Subcutaneous abdominal adipose tissue (tissue), 5 donors: Measurements from ENCODE around the gene SF3B1.
"Not testable (repeated sequence)": the region's sequence is repeated elsewhere in the genome, so short reads cannot be mapped to it uniquely, and the experiment has no call there.

Experiments used
- H3K27ac ChIP-seq: one replicate; pipeline ENCODE4 v1.7.0; 2013; ENCODE audit warnings: low read depth, mild to moderate bottlenecking, inconsistent platforms, low read length, moderate library complexity
- H3K27me3 ChIP-seq, 5 donors: one replicate each; pipeline ENCODE4 v1.7.0; 2013; ENCODE audit warnings: low read length in 5 of 5, inconsistent platforms in 1 of 5; ENCODE audit not compliant: control insufficient read depth in 5 of 5, insufficient read depth in 4 of 5
- H3K36me3 ChIP-seq, 5 donors: one replicate each; pipeline ENCODE4 v1.7.0; 2013; ENCODE audit warnings: low read length in 5 of 5; ENCODE audit not compliant: control insufficient read depth in 5 of 5, insufficient read depth in 5 of 5
- H3K4me1 ChIP-seq, 5 donors: one replicate each; pipeline ENCODE4 v1.7.0; 2013; ENCODE audit warnings: low read length in 5 of 5, mild to moderate bottlenecking in 3 of 5, moderate library complexity in 1 of 5; ENCODE audit not compliant: control insufficient read depth in 5 of 5, insufficient read depth in 5 of 5
- H3K4me3 ChIP-seq, 5 donors: one replicate each; pipeline ENCODE4 v1.7.0; 2013; ENCODE audit warnings: low read length in 5 of 5, low read depth in 1 of 5
- H3K9ac ChIP-seq, 5 donors: one replicate each; pipeline ENCODE4 v1.7.0; 2013; ENCODE audit warnings: low read length in 5 of 5, mild to moderate bottlenecking in 4 of 5, moderate library complexity in 3 of 5
- H3K9me3 ChIP-seq, 5 donors: one replicate each; pipeline ENCODE4 v1.7.0; 2013; ENCODE audit warnings: low read length in 5 of 5; ENCODE audit not compliant: control insufficient read depth in 5 of 5
- donor health status: healthy.
- donor health status: healthy.
- donor health status: healthy.
- donor health status: healthy.
- donor health status: healthy.

SF3B1 gene

DNA sequence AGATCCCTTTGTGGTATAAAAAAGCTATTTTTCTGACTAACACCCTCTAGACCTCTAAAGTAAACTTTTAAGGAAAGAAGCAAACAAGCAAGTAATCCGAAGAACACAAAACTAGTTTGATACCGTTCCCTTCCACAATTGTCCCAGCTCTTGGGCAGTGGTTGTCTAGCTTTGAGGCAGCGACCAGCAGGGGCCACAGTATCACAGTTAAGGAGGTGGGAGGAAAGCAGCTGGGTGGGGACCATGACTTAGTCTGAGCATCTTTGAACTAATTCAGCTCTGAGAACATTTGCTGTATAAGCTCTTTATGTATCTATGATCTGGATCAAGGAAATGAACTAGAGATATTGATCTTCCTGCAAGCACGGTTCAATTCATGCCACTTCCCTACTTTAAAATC, 51.0 kb downstream of the SF3B1 start:
- Histone ChIP-seq H3K9me3 (no peaks in the 10 kb centered on the region), H3K27ac (no peak overlapping the region), H3K4me3 (no peak overlapping the region), H3K27me3 (no peaks in the 10 kb centered on the region), H3K4me1 (no peaks in the 10 kb centered on the region), H3K36me3 (no peaks in the 10 kb centered on the region), H3K9ac (no peak overlapping the region)

GRCh38 chr2:197381641-197382040, 53.2 kb downstream of the SF3B1 start:
- H3K27me3 ChIP-seq: no peaks in the 10 kb centered on the region
- H3K27ac ChIP-seq: no peak overlapping the region
- no peaks in the 10 kb centered on the region for H3K36me3 ChIP-seq
- H3K4me1 ChIP-seq: no peaks in the 10 kb centered on the region
- H3K9ac ChIP-seq: no peak overlapping the region
- H3K9me3 ChIP-seq: no peaks in the 10 kb centered on the region
- H3K4me3 ChIP-seq: no peak overlapping the region

DNA sequence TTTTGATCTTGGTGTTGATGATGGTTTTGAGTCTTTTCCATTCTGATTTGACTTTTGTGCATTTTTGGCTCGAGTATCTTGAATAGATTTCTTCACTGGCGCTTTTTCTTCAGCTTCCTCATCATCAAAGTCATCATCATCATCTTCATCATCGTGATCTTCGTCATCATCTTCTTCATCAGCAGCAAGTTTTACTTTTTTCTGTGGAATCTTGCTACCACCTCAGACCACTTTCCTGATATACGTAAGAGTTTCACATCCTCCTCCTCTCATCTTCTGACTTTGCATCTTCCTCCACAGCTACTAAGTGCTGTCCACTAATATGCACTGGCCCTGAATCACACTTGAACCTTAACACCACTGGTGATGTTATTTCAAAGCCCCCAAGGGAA, 54.9 kb downstream of the SF3B1 start:
- not testable (repeated sequence) for H3K4me1 ChIP-seq, H3K27ac ChIP-seq, H3K9ac ChIP-seq, H3K4me3 ChIP-seq, H3K9me3 ChIP-seq, H3K36me3 ChIP-seq, H3K27me3 ChIP-seq

DNA sequence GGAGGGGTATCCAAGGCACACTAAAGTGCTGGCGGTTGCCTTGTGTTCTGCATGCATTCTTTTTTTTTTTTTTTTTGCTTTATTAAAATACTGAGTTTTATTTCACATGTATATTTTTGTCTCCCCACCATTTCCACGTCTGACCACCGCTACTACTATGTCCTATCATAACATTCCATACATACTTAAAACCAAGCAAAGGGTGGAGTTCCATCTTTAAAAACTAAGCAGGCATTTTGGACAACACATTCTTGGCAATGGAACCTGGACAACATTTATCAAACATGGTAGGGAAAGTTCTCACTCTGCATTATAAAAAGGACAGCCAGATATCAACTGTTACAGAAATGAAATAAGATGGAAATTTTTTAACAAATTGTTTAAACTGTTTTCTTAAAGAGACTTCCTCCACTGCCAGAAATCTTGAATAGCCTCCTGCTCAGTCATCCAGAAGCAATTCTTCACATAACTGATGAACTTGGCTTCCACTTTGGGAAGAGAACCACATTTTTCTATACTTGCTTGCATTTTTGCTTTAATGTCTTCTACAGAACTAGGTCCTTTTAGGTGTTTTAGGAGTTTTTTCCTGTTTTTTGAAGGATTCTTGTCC, 55.4 kb downstream of the SF3B1 start:
- H3K9me3 ChIP-seq, H3K9ac ChIP-seq, H3K4me3 ChIP-seq, H3K4me1 ChIP-seq, H3K27ac ChIP-seq, H3K27me3 ChIP-seq, H3K36me3 ChIP-seq: not testable (repeated sequence)

DNA sequence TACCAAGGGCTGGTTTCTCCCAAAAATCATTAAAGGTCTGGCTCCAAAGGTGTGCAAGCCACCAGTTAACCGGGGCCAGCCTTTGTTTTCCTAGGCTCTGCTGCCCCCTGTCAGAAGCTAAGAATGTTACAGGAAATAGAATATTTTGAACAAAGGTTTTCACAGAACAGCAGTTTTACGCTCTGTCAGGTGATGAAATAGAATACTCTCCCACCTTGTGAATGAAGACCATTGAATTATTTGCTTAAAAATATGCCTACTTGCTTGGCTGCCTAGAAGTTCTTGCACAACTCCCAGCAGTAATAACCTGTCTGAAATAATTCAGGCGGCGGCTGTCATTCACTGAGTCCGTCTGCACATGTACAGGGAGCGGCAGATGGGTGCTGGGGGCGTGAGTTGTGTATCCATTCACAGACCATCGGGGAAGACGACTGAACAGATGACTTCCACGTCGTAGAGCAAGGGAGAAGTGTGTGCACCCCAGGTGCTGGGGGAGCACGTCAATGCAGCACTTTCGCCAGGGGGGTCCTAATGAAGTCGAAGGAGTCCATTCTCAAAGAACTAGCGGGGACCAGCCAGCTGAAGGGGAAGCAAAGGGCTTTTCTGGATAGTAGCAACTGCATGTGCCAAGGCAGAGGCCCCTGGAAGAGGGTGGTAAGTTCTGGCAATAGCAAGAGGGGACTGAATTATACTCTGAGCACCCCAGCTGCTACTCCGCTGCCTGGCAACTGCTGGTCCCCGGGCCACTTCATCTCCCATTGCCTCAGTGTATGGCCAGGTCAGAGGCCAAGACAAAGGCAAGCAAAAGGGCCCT, 56.1 kb downstream of the SF3B1 start:
- no peak overlapping the region for H3K27ac ChIP-seq
- H3K9me3 ChIP-seq: no peaks in the 10 kb centered on the region
- H3K9ac ChIP-seq: no peak overlapping the region
- H3K4me3 ChIP-seq: no peak overlapping the region
- no peaks in the 10 kb centered on the region for H3K27me3 ChIP-seq
- no peaks in the 10 kb centered on the region for H3K4me1 ChIP-seq
- H3K36me3 ChIP-seq: no peaks in the 10 kb centered on the region

GRCh38 chr2:197378086-197378485, 56.7 kb downstream of the SF3B1 start:
- Histone ChIP-seq H3K9ac (no peak overlapping the region), H3K27ac (no peak overlapping the region), H3K36me3 (no peaks in the 10 kb centered on the region), H3K4me3 (no peak overlapping the region), H3K9me3 (no peaks in the 10 kb centered on the region), H3K27me3 (no peaks in the 10 kb centered on the region), H3K4me1 (no peaks in the 10 kb centered on the region)

DNA sequence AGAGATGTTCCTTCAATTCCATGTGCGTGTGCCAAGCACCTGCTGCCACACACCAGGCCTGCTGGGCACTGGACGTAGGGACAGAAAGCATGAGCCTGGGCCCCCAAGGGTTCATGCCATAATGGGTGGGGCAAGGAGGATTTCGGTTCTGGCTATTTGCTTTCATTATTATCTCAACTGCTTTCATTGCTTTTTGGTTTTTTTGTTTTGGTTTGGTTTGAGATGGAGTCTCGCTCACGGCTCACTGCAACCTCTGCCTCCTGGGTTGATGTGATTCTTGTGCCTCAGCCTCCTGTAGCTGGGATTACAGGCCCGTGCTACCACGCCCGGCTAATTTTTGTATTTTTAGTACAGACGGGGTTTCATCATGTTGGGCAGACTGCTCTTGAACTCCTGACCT, 57.2 kb downstream of the SF3B1 start:
- no peaks in the 10 kb centered on the region for H3K36me3 ChIP-seq
- H3K27me3 ChIP-seq: no peaks in the 10 kb centered on the region
- H3K4me3 ChIP-seq: no peak overlapping the region
- H3K9ac ChIP-seq: no peak overlapping the region
- H3K4me1 ChIP-seq: no peaks in the 10 kb centered on the region
- H3K27ac ChIP-seq: no peak overlapping the region
- H3K9me3 ChIP-seq: no peaks in the 10 kb centered on the region

- H3K9me3 ChIP-seq: no peaks in the 10 kb centered on the region
- no peak overlapping the region for H3K4me3 ChIP-seq
- H3K36me3 ChIP-seq: no peaks in the 10 kb centered on the region
- H3K4me1 ChIP-seq: peaks cover 0 to 12% (median 8%) of the 10 kb centered on the region in 5 donors
- H3K27me3 ChIP-seq: no peaks in the 10 kb centered on the region
- H3K9ac ChIP-seq: no peak overlapping the region
- H3K27ac ChIP-seq: no peak overlapping the region
Measured at GRCh38 chr2:197372592-197372991, 62.2 kb downstream of the SF3B1 start.

GRCh38 chr2:197370664-197371063, 64.2 kb downstream of the SF3B1 start:
- H3K4me3 ChIP-seq, H3K9me3 ChIP-seq, H3K36me3 ChIP-seq, H3K27me3 ChIP-seq, H3K27ac ChIP-seq, H3K9ac ChIP-seq: not testable (repeated sequence)
- H3K4me1 ChIP-seq: peaks cover 0 to 12% (median 8%) of the 10 kb centered on the region in 5 donors

DNA sequence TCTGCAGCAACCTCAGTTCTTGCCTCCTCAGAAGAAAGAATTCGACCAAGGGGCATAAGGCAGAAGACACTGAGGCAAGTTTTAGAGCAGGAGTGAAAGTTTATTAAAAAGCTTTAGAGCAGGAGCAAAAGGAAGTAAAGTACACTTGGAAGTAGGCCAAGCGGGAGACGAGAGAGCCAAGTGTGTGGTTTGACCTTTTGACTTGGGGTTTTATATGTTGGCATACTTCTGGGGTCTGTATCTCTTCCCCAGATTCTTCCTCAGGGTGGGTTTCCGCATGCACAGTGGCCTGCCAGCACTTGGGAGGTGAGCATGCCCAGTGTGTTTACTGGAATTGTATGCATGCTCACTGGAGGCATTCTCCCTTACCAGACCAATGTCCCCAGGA, 64.9 kb downstream of the SF3B1 start:
- Histone ChIP-seq H3K9ac (no peak overlapping the region), H3K36me3 (no peaks in the 10 kb centered on the region), H3K27me3 (no peaks in the 10 kb centered on the region), H3K4me1 (peaks cover 0 to 12% (median 8%) of the 10 kb centered on the region in 5 donors), H3K27ac (no peak overlapping the region), H3K9me3 (no peaks in the 10 kb centered on the region), H3K4me3 (no peak overlapping the region)
